MM.1S (cell line): ENCODE results near the gene ZFP64.

Source experiments
- DNase-seq: peaks from one replicate; pipeline ENCODE4 v3.0.0-alpha.2; 2015
- H2AFZ ChIP-seq: fragments of 300-600 bp; sonication (generic); 2 replicates; pipeline ENCODE4 v1.6.0; 2016; ENCODE audit warnings: antibody characterized with exemption, low read length
- H3F3A ChIP-seq: fragments of 300-600 bp; sonication (generic); 2 replicates; pipeline ENCODE4 v1.6.1; 2016; ENCODE audit warnings: mild to moderate bottlenecking, antibody characterized with exemption, low read length, moderate library complexity, mixed read lengths; ENCODE audit not compliant: insufficient read depth
- H3K27ac ChIP-seq: fragments of 300-600 bp; sonication (generic); 2 replicates; pipeline ENCODE4 v1.5.1; 2016; ENCODE audit warnings: mild to moderate bottlenecking, low read length
- H3K27me3 ChIP-seq: fragments of 300-600 bp; sonication (generic); replicated peaks from 2 replicates; pipeline ENCODE4 v1.6.0; 2016; ENCODE audit warnings: low read length; ENCODE audit not compliant: insufficient read depth
- H3K36me3 ChIP-seq: fragments of 300-600 bp; sonication (generic); replicated peaks from 2 replicates; pipeline ENCODE4 v1.6.1; 2016; ENCODE audit warnings: mild to moderate bottlenecking, low read length, mixed read lengths; ENCODE audit not compliant: insufficient read depth
- H3K4me1 ChIP-seq: fragments of 300-600 bp; sonication (generic); 2 replicates; pipeline ENCODE4 v1.6.1; 2016; ENCODE audit warnings: low read length, mixed read lengths
- H3K4me2 ChIP-seq: fragments of 300-600 bp; sonication (generic); 2 replicates; pipeline ENCODE4 v1.6.0; 2016; ENCODE audit warnings: low read depth, low read length
- H3K4me3 ChIP-seq: fragments of 300-600 bp; sonication (generic); 2 replicates; pipeline ENCODE4 v1.5.1; 2016; ENCODE audit warnings: low read length, mixed read lengths
- H3K79me2 ChIP-seq: fragments of 300-600 bp; sonication (generic); 2 replicates; pipeline ENCODE4 v1.6.1; 2016; ENCODE audit warnings: mixed run types, low read length, mixed read lengths
- H3K9ac ChIP-seq: fragments of 300-600 bp; sonication (generic); 2 replicates; pipeline ENCODE4 v1.6.1; 2016; ENCODE audit warnings: low read length, mixed read lengths
- H3K9me2 ChIP-seq: fragments of 300-600 bp; sonication (generic); replicated peaks from 2 replicates; pipeline ENCODE4 v1.6.1; 2016; ENCODE audit warnings: mild to moderate bottlenecking, low read length, mixed read lengths; ENCODE audit not compliant: insufficient read depth
- H3K9me3 ChIP-seq: fragments of 300-600 bp; sonication (generic); replicated peaks from 2 replicates; pipeline ENCODE4 v1.6.1; 2016; ENCODE audit warnings: mild to moderate bottlenecking, low read length, mixed read lengths; ENCODE audit not compliant: insufficient read depth
- H4K20me1 ChIP-seq: fragments of 300-600 bp; sonication (generic); 2 replicates; pipeline ENCODE4 v1.6.1; 2016; ENCODE audit warnings: mild to moderate bottlenecking, low read length, moderate library complexity, mixed read lengths; ENCODE audit not compliant: insufficient read depth
- CTCF ChIP-seq: fragments of 300-600 bp; sonication (generic); IDR thresholded peaks from 2 replicates; pipeline ENCODE4 v1.5.1; 2016; ENCODE audit warnings: antibody characterized with exemption, low read length, mixed read lengths
- EZH2 ChIP-seq: fragments of 300-600 bp; sonication (generic); optimal IDR thresholded peaks from 2 replicates; pipeline ENCODE3; 2017; ENCODE audit warnings: low read depth, mild to moderate bottlenecking, antibody characterized with exemption, low read length, mixed read lengths
- EZH2phosphoT487 ChIP-seq: fragments of 300-600 bp; sonication (generic); IDR thresholded peaks from 2 replicates; pipeline ENCODE4 v1.6.1; 2018; ENCODE audit warnings: antibody characterized with exemption, low read length

ZFP64 gene

GRCh38 chr20:52118696-52119095 is 72.9 kb downstream of the ZFP64 start:
- Histone ChIP-seq H3F3A (no peaks in the 10 kb centered on the region), H3K4me1 (no peaks in the 10 kb centered on the region), H3K79me2 (no peaks in the 10 kb centered on the region), H3K27me3 (no peaks in the 10 kb centered on the region), H3K9ac (no peak overlapping the region), H2AFZ (no peak overlapping the region), H4K20me1 (no peaks in the 10 kb centered on the region), H3K9me3 (no peaks in the 10 kb centered on the region), H3K9me2 (no peaks in the 10 kb centered on the region), H3K4me2 (no peak overlapping the region), H3K4me3 (no peak overlapping the region), H3K27ac (no peak overlapping the region), H3K36me3 (no peaks in the 10 kb centered on the region)
- DNase-seq = no peak
- TF ChIP-seq EZH2phosphoT487 = no peak

DNA sequence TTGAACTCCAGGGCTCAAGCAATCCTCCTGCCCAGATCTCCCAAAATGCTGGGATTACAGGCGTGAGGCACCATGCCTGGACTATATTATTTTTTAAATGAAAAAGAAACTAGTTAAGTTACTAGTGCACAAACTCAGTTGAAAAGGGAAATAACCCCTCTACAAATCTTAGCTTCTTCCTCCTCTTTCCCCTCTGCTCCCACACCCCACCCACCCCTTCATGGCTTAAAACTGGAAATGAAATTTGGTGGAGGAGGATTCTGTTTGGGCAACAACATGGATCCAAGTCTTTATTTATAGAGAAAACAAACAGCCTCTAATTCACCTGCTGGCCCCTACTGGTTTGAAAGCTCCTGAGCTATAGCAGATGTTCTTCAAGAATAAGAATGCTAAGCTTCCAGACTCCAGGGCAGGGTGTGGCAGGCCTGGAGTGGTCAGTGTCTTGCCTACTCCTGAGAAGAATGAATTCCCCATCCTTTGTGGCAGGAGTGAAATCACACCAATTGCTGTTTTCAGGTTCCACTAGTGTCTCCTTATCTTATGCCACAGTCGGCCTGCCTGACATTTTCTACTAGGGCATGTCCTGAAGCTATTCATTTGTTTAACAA is 73.5 kb downstream of the ZFP64 start:
- TF ChIP-seq CTCF = no peak
- TF ChIP-seq EZH2 = no peak
- no peak for TF ChIP-seq EZH2phosphoT487
- Histone ChIP-seq H3K36me3 (no peaks in the 10 kb centered on the region), H2AFZ (no peak overlapping the region), H4K20me1 (no peaks in the 10 kb centered on the region), H3K4me2 (no peak overlapping the region), H3K9me3 (no peaks in the 10 kb centered on the region), H3K27me3 (no peaks in the 10 kb centered on the region), H3K79me2 (no peaks in the 10 kb centered on the region), H3K27ac (no peak overlapping the region), H3K4me1 (no peaks in the 10 kb centered on the region), H3K4me3 (no peak overlapping the region), H3K9ac (no peak overlapping the region), H3K9me2 (no peaks in the 10 kb centered on the region), H3F3A (no peaks in the 10 kb centered on the region)
- DNase-seq = no peak

DNA sequence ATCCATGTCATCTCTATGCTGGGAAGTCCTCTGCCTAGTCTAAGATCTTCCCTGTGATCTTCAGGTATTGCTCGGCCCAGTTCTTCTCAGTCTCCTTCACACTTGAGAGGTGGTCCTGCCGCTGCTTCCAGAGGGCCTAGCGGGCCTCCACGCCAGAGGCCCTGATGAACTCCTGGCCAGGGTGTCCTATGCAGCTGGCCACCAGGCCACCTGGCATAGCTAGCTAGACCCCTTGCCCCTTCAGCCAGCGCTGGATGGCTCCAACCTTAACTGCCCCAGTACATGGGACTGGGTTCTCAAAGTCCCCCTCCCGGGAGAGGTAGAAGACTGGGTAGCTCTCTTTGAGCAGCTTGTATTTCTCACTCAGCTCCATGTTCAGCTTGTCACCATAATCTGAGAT is 81.1 kb downstream of the ZFP64 start:
- TF ChIP-seq CTCF (no peak), EZH2phosphoT487 (no peak)

DNA sequence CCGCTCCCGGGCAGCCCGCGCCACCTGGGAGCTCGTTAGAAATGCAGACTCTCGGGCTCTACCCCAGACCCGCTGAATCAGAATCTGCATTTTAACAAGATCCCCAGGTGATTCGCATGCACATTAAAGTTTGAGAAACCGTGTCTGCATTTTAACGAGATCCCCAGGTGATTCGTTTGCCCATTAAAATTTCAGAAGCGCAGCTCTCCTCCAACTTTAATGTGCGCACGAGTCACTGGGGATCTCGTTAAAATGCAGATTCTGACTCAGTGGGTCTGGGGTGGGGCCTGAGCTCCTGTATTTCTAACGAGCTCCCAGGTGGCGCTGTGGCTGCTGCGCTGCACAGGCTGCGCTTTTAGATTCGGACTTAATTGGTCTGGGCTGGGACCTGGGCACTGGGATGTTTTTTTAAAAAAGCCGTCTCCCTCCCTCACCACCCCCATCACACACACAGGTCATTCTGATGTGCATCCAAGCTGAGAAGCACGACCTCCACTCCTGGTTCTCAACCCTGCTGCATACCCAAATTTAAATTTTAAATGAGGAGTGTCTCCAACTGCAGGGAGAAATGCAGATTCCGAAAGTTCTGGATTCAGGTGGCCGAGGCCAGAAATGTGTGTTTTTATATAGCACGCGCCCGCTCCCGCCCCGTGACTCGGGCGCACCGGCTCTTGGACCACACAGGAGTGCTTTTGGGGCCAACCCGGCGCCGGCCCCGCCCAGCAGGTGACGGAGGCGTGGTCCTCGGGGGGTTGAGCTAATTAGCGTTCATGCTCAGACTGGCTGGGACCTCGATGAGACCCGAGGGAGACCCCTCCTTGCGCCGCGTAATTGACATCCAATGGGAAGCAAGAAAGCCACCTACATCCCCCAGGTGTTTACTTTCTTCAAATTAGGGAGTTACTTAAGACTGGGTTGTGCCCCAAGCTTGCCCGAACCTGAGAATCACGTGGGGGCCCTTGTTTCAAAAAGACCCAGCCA is 85.8 kb downstream of the ZFP64 start:
- DNase-seq = no peak
- Histone ChIP-seq H3K9me3 (no peaks in the 10 kb centered on the region), H3K27ac (no peak overlapping the region), H3K9me2 (no peaks in the 10 kb centered on the region), H3K79me2 (no peaks in the 10 kb centered on the region), H3K9ac (no peak overlapping the region), H3K4me3 (no peak overlapping the region), H3K27me3 (no peaks in the 10 kb centered on the region), H3K4me2 (no peak overlapping the region), H2AFZ (no peak overlapping the region), H3F3A (no peaks in the 10 kb centered on the region), H4K20me1 (no peaks in the 10 kb centered on the region), H3K36me3 (no peaks in the 10 kb centered on the region), H3K4me1 (no peaks in the 10 kb centered on the region)
- TF ChIP-seq EZH2 (no peak), CTCF (no peak), EZH2phosphoT487 (no peak)

More for the DNA sequence above, 81.1 kb downstream of the ZFP64 start:
- Histone ChIP-seq H3K36me3 (no peaks in the 10 kb centered on the region), H3K4me2 (no peak overlapping the region), H3K4me1 (no peaks in the 10 kb centered on the region), H3K27me3 (no peaks in the 10 kb centered on the region), H3K9me2 (no peaks in the 10 kb centered on the region), H4K20me1 (no peaks in the 10 kb centered on the region), H3K4me3 (no peak overlapping the region), H2AFZ (no peak overlapping the region), H3K9ac (no peak overlapping the region), H3K79me2 (no peaks in the 10 kb centered on the region), H3F3A (no peaks in the 10 kb centered on the region), H3K27ac (no peak overlapping the region), H3K9me3 (no peaks in the 10 kb centered on the region)
- DNase-seq = no peak
